CD4-positive, alpha-beta memory T cell (primary cell): Measurements from ENCODE around the gene TANGO6. TPM values are rescaled to one million over a fixed set of nuclear protein-coding genes. Genes with fewer than 3 reads are reported as not detected.

Experiments
- CTCF ChIA-PET: fragments of 350-600 bp; sonication (Branson Sonifier 250); formaldehyde crosslinking; loops from one replicate; lab custom pipeline; 2021; ENCODE audit warnings: inconsistent platforms; ENCODE audit not compliant: partially characterized antibody; lab: Charles Lee
- POLR2A ChIA-PET: fragments of 350-600 bp; sonication (Branson Sonifier 250); formaldehyde crosslinking; loops from one replicate; lab custom pipeline; 2021; ENCODE audit not compliant: partially characterized antibody; lab: Charles Lee
- DNase-seq, 5 donors: peaks; one replicate each; pipeline versions ENCODE4 v3.0.0 to v3.0.0-alpha.2; 2020 to 2022; ENCODE audit warnings: mixed read lengths in 1 of 5
- H3K27ac ChIP-seq: one replicate; pipeline ENCODE4 v1.7.0; 2013; ENCODE audit warnings: low read depth, low read length
- H3K27me3 ChIP-seq: 2 replicates; pipeline ENCODE4 v1.7.0; 2013; ENCODE audit warnings: mild to moderate bottlenecking, low read length, moderate library complexity; ENCODE audit not compliant: insufficient read depth
- H3K36me3 ChIP-seq: 2 replicates; pipeline ENCODE4 v1.7.0; 2013; ENCODE audit warnings: mild to moderate bottlenecking, low read length, moderate library complexity; ENCODE audit not compliant: insufficient read depth
- H3K4me1 ChIP-seq: 2 replicates; pipeline ENCODE4 v1.7.0; 2013; ENCODE audit warnings: mild to moderate bottlenecking, low read length, moderate library complexity; ENCODE audit not compliant: insufficient read depth
- H3K4me3 ChIP-seq, 2 donors: one replicate each; pipeline ENCODE4 v1.7.0; 2013; ENCODE audit warnings: low read length in 2 of 2, mild to moderate bottlenecking in 1 of 2
- H3K9me3 ChIP-seq, 2 donors: one replicate each; pipeline ENCODE4 v1.7.0; 2013; ENCODE audit warnings: low read length in 2 of 2, control low read depth in 1 of 2; ENCODE audit not compliant: control insufficient read depth in 1 of 2
- H3K27ac Mint-ChIP-seq, 7 donors: one replicate each; pipeline ENCODE4 v1.8.0; 2020 to 2021; ENCODE audit warnings: mixed read lengths in 7 of 7, mild to moderate bottlenecking in 6 of 7, inconsistent platforms in 3 of 7, moderate library complexity in 3 of 7
- H3K27me3 Mint-ChIP-seq, 2 donors: one replicate each; pipeline ENCODE4 v1.8.0; 2020 to 2021; ENCODE audit warnings: mixed read lengths in 2 of 2
- H3K36me3 Mint-ChIP-seq, 2 donors: one replicate each; pipeline ENCODE4 v1.8.0; 2020 to 2021; ENCODE audit warnings: mixed read lengths in 2 of 2, inconsistent platforms in 1 of 2, mild to moderate bottlenecking in 1 of 2
- H3K4me1 Mint-ChIP-seq, 4 donors: one replicate each; pipeline ENCODE4 v1.8.0; 2020 to 2021; ENCODE audit warnings: mixed read lengths in 4 of 4, mild to moderate bottlenecking in 1 of 4
- H3K4me3 Mint-ChIP-seq, 8 donors: one replicate each; pipeline ENCODE4 v1.8.0; 2020 to 2021; ENCODE audit warnings: mixed read lengths in 8 of 8, mild to moderate bottlenecking in 7 of 8, moderate library complexity in 6 of 8, inconsistent platforms in 3 of 8
- H3K9me3 Mint-ChIP-seq, 8 donors: one replicate each; pipeline ENCODE4 v1.8.0; 2020 to 2021; ENCODE audit warnings: mixed read lengths in 8 of 8, mild to moderate bottlenecking in 5 of 8, inconsistent platforms in 3 of 8, moderate library complexity in 1 of 8
- intact Hi-C: fragments of 100-400 bp; cut with micrococcal nuclease; formaldehyde crosslinking; loops from one replicate; pipeline ENCODE4 v1.15.1; 2023
- polyA plus RNA-seq, 2 donors: library from polyadenylated mRNA; unstranded; fragments of 300-500 nt; fragmentation: Illumina TruSeq; gene quantifications; one replicate each; pipeline ENCODE4 v1.2.3, GENCODE V29; 2021
- total RNA-seq, 2 experiments: library from RNA; stranded (reverse); gene quantifications; one replicate each; pipeline ENCODE4 v1.2.3, GENCODE V29; 2021

The TANGO6 gene
- total RNA-seq: 10 to 100 TPM; 35.5 to 38.1 TPM
- polyA plus RNA-seq: 10 to 100 TPM; 12.2 to 16.6 TPM

DNA sequence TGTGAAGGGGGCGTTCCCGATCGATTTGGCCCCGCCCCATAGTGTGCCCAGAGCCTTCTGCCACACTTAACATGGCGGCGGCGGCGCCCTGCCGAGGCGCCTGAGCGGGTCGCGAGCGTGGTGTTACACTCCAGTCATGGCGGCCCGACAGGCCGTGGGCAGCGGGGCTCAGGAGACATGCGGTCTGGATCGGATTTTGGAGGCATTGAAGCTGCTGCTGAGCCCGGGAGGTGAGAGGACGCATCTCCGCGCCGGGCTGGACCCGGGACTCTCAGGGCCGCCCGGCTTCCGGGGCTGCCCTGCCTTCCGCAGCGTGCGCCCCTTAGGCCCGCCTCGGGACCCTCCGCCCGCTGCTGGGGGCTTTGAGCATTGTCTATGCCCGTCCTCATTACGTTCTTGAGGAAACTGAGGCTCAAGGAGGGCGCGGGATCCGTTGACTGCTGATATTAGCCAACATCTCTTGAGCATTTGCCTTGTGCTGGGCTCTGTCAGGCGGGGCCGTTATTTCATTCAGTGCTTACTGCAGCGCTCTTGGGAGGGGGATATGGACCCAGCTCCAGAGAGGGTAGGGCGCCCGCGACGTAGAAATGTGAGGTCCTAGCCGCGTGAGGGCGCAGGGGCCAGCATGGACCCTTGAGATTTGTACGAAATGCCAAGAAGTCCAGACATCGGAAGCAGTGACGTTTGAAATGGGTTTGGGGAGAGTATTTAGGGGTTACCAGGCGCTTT is at the start of gene TANGO6:
TSS of gene TANGO6 (plus strand) at position 50 of the 729 bp plus-strand sequence. CDS start at position 137, 87 bp downstream.
- intact Hi-C loops: loop anchor here (1.0 kb wide), 2 partner anchors 315 to 345 kb away; no protein-coding TSS in a partner anchor
- peaks cover 0 to 1% of the 10 kb centered on the region in 2 donors for H3K27me3 Mint-ChIP-seq
- ChIA-PET CTCF (interaction anchor here (0.9 to 2.1 kb wide), 4 partner anchors 10 to 314 kb away, joined by 3 to 6 read pairs (median 4); no protein-coding TSS in a partner anchor), POLR2A (interaction anchor here (0.6 to 1.3 kb wide), 7 partner anchors 9 to 304 kb away, joined by 3 to 5 read pairs (median 4); partner anchors contain the start of gene ZFP90)
- H3K36me3 Mint-ChIP-seq: peaks cover 0 to 2% of the 10 kb centered on the region in 2 donors
- Histone ChIP-seq H3K27me3 (no peaks in the 10 kb centered on the region), H3K36me3 (no peaks in the 10 kb centered on the region), H3K27ac (peak within 1 kb of the TSS; percentile 71), H3K9me3 (no peaks in the 10 kb centered on the region), H3K4me1 (peaks cover 25% of the 10 kb centered on the region), H3K4me3 (peak within 1 kb of the TSS; percentile 84 to 94)
- H3K27ac Mint-ChIP-seq: peak within 1 kb of the TSS; percentile 67 to 96 (median 94)
- H3K9me3 Mint-ChIP-seq: no peaks in the 10 kb centered on the region
- H3K4me1 Mint-ChIP-seq: peaks cover 16 to 35% (median 26%) of the 10 kb centered on the region in 4 donors
- H3K4me3 Mint-ChIP-seq: peak within 1 kb of the TSS; percentile 86 to 97 (median 95)
- peak; percentile 86 to 90 (median 88) for DNase-seq

GRCh38 chr16:68798398-68798797 is 44.9 kb upstream of the TANGO6 start:
- ChIA-PET POLR2A (no interaction called here), CTCF (interaction anchor here (1.4 to 5.8 kb wide), 2 partner anchors 270 to 278 kb away, joined by 5 to 26 read pairs; no protein-coding TSS in a partner anchor)
- Histone ChIP-seq H3K27me3 (no peaks in the 10 kb centered on the region), H3K9me3 (no peaks in the 10 kb centered on the region), H3K4me3 (no peak overlapping the region), H3K27ac (no peak overlapping the region), H3K36me3 (no peaks in the 10 kb centered on the region), H3K4me1 (no peaks in the 10 kb centered on the region)
- no peak overlapping the region for H3K4me3 Mint-ChIP-seq
- no peaks in the 10 kb centered on the region for H3K27me3 Mint-ChIP-seq
- intact Hi-C loops: no loop called here
- no peaks in the 10 kb centered on the region for H3K36me3 Mint-ChIP-seq
- no peak overlapping the region for H3K27ac Mint-ChIP-seq
- no peaks in the 10 kb centered on the region for H3K9me3 Mint-ChIP-seq
- no peak for DNase-seq
- no peaks in the 10 kb centered on the region for H3K4me1 Mint-ChIP-seq

DNA sequence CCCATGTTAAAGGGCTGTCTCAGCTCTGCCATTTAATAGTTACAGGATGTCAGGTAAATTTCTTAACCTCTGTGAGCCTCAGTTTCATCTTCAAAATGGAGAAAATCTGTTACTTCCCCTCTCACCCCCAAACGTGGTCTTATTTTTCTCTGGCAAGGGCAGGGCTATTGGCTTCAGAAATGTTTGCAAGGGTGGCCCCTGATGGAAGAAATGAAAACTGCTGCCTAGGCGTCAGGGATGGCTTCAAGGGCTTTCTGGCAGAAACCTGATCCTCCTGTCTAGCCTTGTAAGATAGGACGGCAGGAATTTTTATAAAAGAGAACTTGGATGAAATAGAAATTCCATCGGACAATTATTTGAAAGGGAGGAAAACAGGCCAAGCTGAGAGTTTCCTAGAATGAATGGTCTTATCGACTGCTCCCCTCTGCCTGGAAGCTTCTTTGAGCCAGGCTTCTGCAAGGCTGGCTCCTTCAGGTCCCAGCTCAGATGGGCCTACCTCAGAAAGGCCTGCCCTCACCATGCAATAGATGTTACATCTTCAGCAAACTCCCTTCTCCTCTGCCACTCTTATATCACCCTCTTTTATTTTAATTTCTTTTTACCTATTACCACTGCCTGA is 43.0 kb upstream of the TANGO6 start:
- Histone ChIP-seq H3K27ac (no peak overlapping the region), H3K9me3 (no peaks in the 10 kb centered on the region), H3K4me3 (no peak overlapping the region), H3K4me1 (no peaks in the 10 kb centered on the region), H3K36me3 (no peaks in the 10 kb centered on the region), H3K27me3 (no peaks in the 10 kb centered on the region)
- no peaks in the 10 kb centered on the region for H3K9me3 Mint-ChIP-seq
- peak in 4 of 5 donors; percentile 13 to 33 (median 18) for DNase-seq
- peak overlapping the region in 1 of 7 donors; percentile 55 for H3K27ac Mint-ChIP-seq
- intact Hi-C loops: loop anchor here (1.0 kb wide), 2 partner anchors 96 to 272 kb away; no protein-coding TSS in a partner anchor
- no peaks in the 10 kb centered on the region for H3K36me3 Mint-ChIP-seq
- no peaks in the 10 kb centered on the region for H3K4me1 Mint-ChIP-seq
- ChIA-PET POLR2A (no interaction called here), CTCF (interaction anchor here (1.1 to 5.8 kb wide), 5 partner anchors 42 to 404 kb away, joined by 3 to 26 read pairs (median 4); partner anchors contain the start of gene ZFP90)
- no peaks in the 10 kb centered on the region for H3K27me3 Mint-ChIP-seq
- H3K4me3 Mint-ChIP-seq: no peak overlapping the region

DNA sequence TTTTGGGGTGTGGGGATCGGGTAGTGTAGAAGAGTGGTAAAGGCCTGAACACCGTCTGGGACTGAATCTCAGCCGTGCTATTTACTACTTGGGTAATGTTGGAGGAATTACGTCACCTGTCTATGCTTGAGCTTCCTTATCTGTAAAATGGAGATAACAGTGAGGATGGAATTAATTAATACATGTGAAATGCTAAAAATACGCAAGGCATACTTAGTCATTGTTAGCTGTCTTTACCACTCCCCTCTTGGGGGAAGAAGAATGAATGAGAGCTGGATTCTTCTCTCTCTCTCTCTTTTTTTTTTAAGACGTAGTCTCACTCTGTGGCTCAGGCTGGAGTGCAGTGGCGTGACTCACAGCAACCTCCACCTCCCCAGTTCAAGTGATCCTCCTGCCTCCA is 41.1 kb upstream of the TANGO6 start:
- Mint-ChIP-seq H3K36me3 (no peaks in the 10 kb centered on the region), H3K27ac (no peak overlapping the region), H3K27me3 (no peaks in the 10 kb centered on the region), H3K4me1 (no peaks in the 10 kb centered on the region), H3K4me3 (no peak overlapping the region), H3K9me3 (no peaks in the 10 kb centered on the region)
- Histone ChIP-seq H3K27me3 (no peaks in the 10 kb centered on the region), H3K27ac (no peak overlapping the region), H3K9me3 (no peaks in the 10 kb centered on the region), H3K4me1 (no peaks in the 10 kb centered on the region), H3K4me3 (no peak overlapping the region), H3K36me3 (no peaks in the 10 kb centered on the region)
- no peak for DNase-seq
- intact Hi-C loops: no loop called here
- ChIA-PET POLR2A (no interaction called here), CTCF (interaction anchor here (5.8 kb wide), 1 partner anchor 274 kb away, joined by 26 read pairs; no protein-coding TSS in a partner anchor)

DNA sequence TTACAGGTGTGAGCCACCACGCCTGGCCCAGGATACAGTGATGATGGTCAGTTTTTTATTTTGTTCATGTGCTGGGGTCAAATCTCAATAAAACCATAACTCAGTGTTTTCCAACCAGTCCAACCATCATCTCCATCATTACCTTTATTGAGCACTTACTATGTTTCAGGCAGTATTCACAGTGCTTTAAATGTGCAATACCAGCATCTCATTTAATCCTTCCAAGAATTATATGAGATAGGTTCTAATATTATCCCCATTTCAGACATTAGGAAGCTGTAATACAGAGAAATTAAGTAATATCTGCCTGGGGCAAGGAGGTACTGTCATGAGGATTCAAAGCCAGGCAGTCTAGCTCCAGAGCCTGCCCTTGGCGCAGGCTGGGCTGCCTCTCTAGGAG is 36.9 kb upstream of the TANGO6 start:
- Histone ChIP-seq H3K27ac (no peak overlapping the region), H3K27me3 (no peaks in the 10 kb centered on the region), H3K4me1 (no peaks in the 10 kb centered on the region), H3K4me3 (no peak overlapping the region), H3K9me3 (no peaks in the 10 kb centered on the region), H3K36me3 (no peaks in the 10 kb centered on the region)
- no peak for DNase-seq
- ChIA-PET CTCF (no interaction called here), POLR2A (no interaction called here)
- Mint-ChIP-seq H3K4me3 (no peak overlapping the region), H3K9me3 (peaks cover 0 to 2% (median 0%) of the 10 kb centered on the region in 8 donors), H3K27me3 (peaks cover 0 to 1% of the 10 kb centered on the region in 2 donors), H3K27ac (peak overlapping the region in 1 of 7 donors; percentile 4), H3K4me1 (no peaks in the 10 kb centered on the region), H3K36me3 (peaks cover 0 to 3% of the 10 kb centered on the region in 2 donors)
- intact Hi-C loops: no loop called here

DNA sequence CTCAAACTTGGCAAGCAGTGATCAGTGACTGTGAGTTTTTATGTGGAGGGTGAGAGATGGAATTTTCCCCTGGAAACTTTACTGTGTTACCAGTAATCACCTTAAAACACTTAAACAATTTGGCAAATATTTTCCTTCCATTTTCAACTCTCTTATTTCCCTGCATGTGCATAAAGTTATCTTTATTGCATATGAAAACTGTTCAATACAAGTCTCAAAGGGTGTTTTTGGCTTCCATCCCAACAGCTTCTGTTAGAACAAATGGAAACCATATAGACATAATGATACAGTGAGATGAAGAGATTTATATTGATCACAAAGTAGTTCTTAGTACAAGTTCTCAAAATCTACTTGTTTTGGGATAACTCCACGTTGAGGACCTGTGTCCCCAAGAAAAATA is 36.4 kb upstream of the TANGO6 start:
- H3K36me3 Mint-ChIP-seq: peaks cover 0 to 3% of the 10 kb centered on the region in 2 donors
- DNase-seq: no peak
- Histone ChIP-seq H3K9me3 (no peaks in the 10 kb centered on the region), H3K27me3 (no peaks in the 10 kb centered on the region), H3K4me3 (no peak overlapping the region), H3K27ac (no peak overlapping the region), H3K36me3 (no peaks in the 10 kb centered on the region), H3K4me1 (no peaks in the 10 kb centered on the region)
- H3K4me1 Mint-ChIP-seq: no peaks in the 10 kb centered on the region
- H3K27ac Mint-ChIP-seq: no peak overlapping the region
- CTCF ChIA-PET: no interaction called here
- peaks cover 0 to 1% of the 10 kb centered on the region in 2 donors for H3K27me3 Mint-ChIP-seq
- no peak overlapping the region for H3K4me3 Mint-ChIP-seq
- intact Hi-C loops: no loop called here
- H3K9me3 Mint-ChIP-seq: peaks cover 0 to 2% (median 0%) of the 10 kb centered on the region in 8 donors
- POLR2A ChIA-PET: no interaction called here

- POLR2A ChIA-PET: no interaction called here
- Mint-ChIP-seq H3K27me3 (no peaks in the 10 kb centered on the region), H3K27ac (no peak overlapping the region), H3K4me1 (no peaks in the 10 kb centered on the region), H3K9me3 (peaks cover 0 to 3% (median 0%) of the 10 kb centered on the region in 8 donors), H3K4me3 (no peak overlapping the region), H3K36me3 (no peaks in the 10 kb centered on the region)
- Histone ChIP-seq H3K9me3 (no peaks in the 10 kb centered on the region), H3K4me3 (no peak overlapping the region), H3K27ac (no peak overlapping the region), H3K4me1 (no peaks in the 10 kb centered on the region), H3K27me3 (no peaks in the 10 kb centered on the region), H3K36me3 (no peaks in the 10 kb centered on the region)
- DNase-seq: no peak
- intact Hi-C loops: no loop called here
- CTCF ChIA-PET: no interaction called here
Observed at GRCh38 chr16:68814516-68814915, 28.8 kb upstream of the TANGO6 start.
